Transverse colon (tissue), 4 donors: ENCODE data around the gene PPFIA4. TPM values are rescaled to one million over a fixed set of nuclear protein-coding genes. Genes with fewer than 3 reads are reported as not detected.

Experiments used
- DNase-seq: peaks from one replicate; pipeline ENCODE4 v3.0.0-alpha.2; 2019
- H3K27ac ChIP-seq, 4 donors: fragments of 200-600 bp; sonication (generic); 2 replicates each; pipeline ENCODE4 v1.5.1; 2016 to 2018; ENCODE audit warnings: inconsistent platforms in 4 of 4
- H3K27me3 ChIP-seq: fragments of 200-600 bp; sonication (generic); 2 replicates; pipeline ENCODE4 v1.5.1; 2017; ENCODE audit warnings: inconsistent platforms
- H3K36me3 ChIP-seq, 4 donors: fragments of 200-600 bp; sonication (generic); 2 replicates each; pipeline ENCODE4 v1.5.1; 2017 to 2019; ENCODE audit warnings: inconsistent platforms in 4 of 4
- H3K4me1 ChIP-seq, 4 donors: fragments of 200-600 bp; sonication (generic); 2 replicates each; pipeline ENCODE4 v1.5.1; 2017 to 2020; ENCODE audit warnings: inconsistent platforms in 4 of 4
- H3K4me3 ChIP-seq, 4 donors: fragments of 200-600 bp; sonication (generic); 1 replicate in 1 of 4; 2 replicates in 3 of 4; pipeline versions ENCODE4 v1.5.1 to v1.6.1; 2017 to 2019; ENCODE audit warnings: inconsistent platforms in 4 of 4
- H3K9me3 ChIP-seq, 2 donors: fragments of 200-600 bp; sonication (generic); 2 replicates each; pipeline ENCODE4 v1.5.1; 2017 to 2019; ENCODE audit warnings: inconsistent platforms in 2 of 2
- CTCF ChIP-seq, 5 experiments: fragments of 200-600 bp in 3 of 5; fragments of 450-650 bp in 2 of 5; sonication (generic) in 3 of 5; IDR thresholded peaks; 1 replicate in 2 of 5; 2 replicates in 3 of 5; pipeline ENCODE4 v1.5.1; 2016 to 2017; ENCODE audit warnings: antibody characterized with exemption in 5 of 5, inconsistent platforms in 3 of 5, mild to moderate bottlenecking in 2 of 5, moderate library complexity in 1 of 5
- EP300 ChIP-seq: sonication (generic); formaldehyde crosslinking; IDR thresholded peaks from one replicate; pipeline ENCODE4 v1.6.1; 2017; ENCODE audit warnings: antibody characterized with exemption, low read depth
- POLR2A ChIP-seq: fragments of 450-650 bp; IDR thresholded peaks from one replicate; pipeline ENCODE4 v1.6.1; 2016; ENCODE audit warnings: antibody characterized with exemption, mild to moderate bottlenecking, moderate library complexity
- POLR2AphosphoS5 ChIP-seq, 3 donors: sonication (generic); formaldehyde crosslinking; IDR thresholded peaks; one replicate each; pipeline ENCODE4 v1.6.1; 2016; ENCODE audit warnings: antibody characterized with exemption in 3 of 3
- WGBS, 2 donors: methylation state at CpG; one replicate each; pipeline ENCODE4 v1.1.5; 2018; ENCODE audit warnings: low coverage in 1 of 2; 5-methylcytosine and 5-hydroxymethylcytosine counted together
- in situ Hi-C, 4 donors: fragments of 200-750 bp; cut with MboI; loops; one replicate each; pipeline versions ENCODE4 v1.15.0 to v1.15.1; 2017; ENCODE audit warnings: low sequenced_read_pairs in 3 of 4, low pct_ligation_motif_present in 1 of 4, low pct_unique_long_range_greater_than_20kb in 1 of 4
- intact Hi-C: fragments of 100-400 bp; cut with DNase I; formaldehyde crosslinking; loops from one replicate; pipeline ENCODE4 v1.15.1; 2023; ENCODE audit warnings: low total_unique reads
- total RNA-seq, 4 donors: library from RNA; depleted of rRNA; stranded (reverse); fragments of >200 nt; gene quantifications; one replicate each; pipeline ENCODE4 v1.1.0, GENCODE V29; 2016

The PPFIA4 gene
- total RNA-seq, 4 donors from 2014 or later = 0.41 to 1.1 (median 0.48) TPM; not detected in 1

GRCh38 chr1:203056012-203056411 lies 29.7 kb downstream of the PPFIA4 start:
- no peaks in the 10 kb centered on the region for H3K9me3 ChIP-seq
- intact Hi-C loops = no loop called here
- H3K27me3 ChIP-seq = no peaks in the 10 kb centered on the region
- in situ Hi-C loops = no loop called here
- WGBS, 2 donors = 90% methylated on average over 7 of the region's 7 CpGs; no CpG with 5 or more reads in 1 of the 2 donors
- DNase-seq = no peak
- H3K27ac ChIP-seq = no peak overlapping the region
- no peaks in the 10 kb centered on the region for H3K36me3 ChIP-seq
- no peak overlapping the region for H3K4me3 ChIP-seq
- TF ChIP-seq CTCF (IDR thresholded peaks at IDR 0.05) (no peak), EP300 (no peak), POLR2AphosphoS5 (IDR thresholded peaks at IDR 0.05) (no peak), POLR2A (no peak)
- H3K4me1 ChIP-seq = peaks cover 0 to 8% (median 0%) of the 10 kb centered on the region in 4 donors

- Histone ChIP-seq H3K36me3 (no peaks in the 10 kb centered on the region), H3K4me3 (no peak overlapping the region), H3K27ac (no peak overlapping the region), H3K9me3 (no peaks in the 10 kb centered on the region), H3K27me3 (no peaks in the 10 kb centered on the region), H3K4me1 (peaks cover 0 to 8% (median 0%) of the 10 kb centered on the region in 4 donors)
- in situ Hi-C loops = no loop called here
- intact Hi-C loops = no loop called here
- TF ChIP-seq POLR2A (no peak), POLR2AphosphoS5 (IDR thresholded peaks at IDR 0.05) (no peak), CTCF (IDR thresholded peaks at IDR 0.05) (no peak), EP300 (no peak)
- WGBS, 2 donors = 91% methylated on average over 6 of the region's 6 CpGs; no CpG with 5 or more reads in 1 of the 2 donors
- no peak for DNase-seq
These were observed 30.2 kb downstream of the PPFIA4 start for GRCh38 chr1:203056516-203056915.

GRCh38 chr1:203057911-203058675 lies 31.8 kb downstream of the PPFIA4 start:
- H3K4me3 ChIP-seq = no peak overlapping the region
- no peaks in the 10 kb centered on the region for H3K9me3 ChIP-seq
- peaks cover 0 to 8% (median 0%) of the 10 kb centered on the region in 4 donors for H3K4me1 ChIP-seq
- no peak for DNase-seq
- intact Hi-C loops (no loop called here), in situ Hi-C loops (no loop called here)
- TF ChIP-seq POLR2AphosphoS5 (IDR thresholded peaks at IDR 0.05) = no peak
- TF ChIP-seq CTCF (IDR thresholded peaks at IDR 0.05) = no peak
- TF ChIP-seq POLR2A = no peak
- TF ChIP-seq EP300 = no peak
- no peaks in the 10 kb centered on the region for H3K36me3 ChIP-seq
- H3K27ac ChIP-seq = no peak overlapping the region
- WGBS, 2 donors = 38 to 49% methylated on average over 5 to 10 of the region's 10 CpGs
- H3K27me3 ChIP-seq = no peaks in the 10 kb centered on the region

GRCh38 chr1:203058676-203058935 lies 32.3 kb downstream of the PPFIA4 start:
- 80% methylated on average over 1 of the region's 1 CpG; no CpG with 5 or more reads in 1 of the 2 donors for WGBS, 2 donors

More at GRCh38 chr1:203058676-203058935, 32.3 kb downstream of the PPFIA4 start:
- no peaks in the 10 kb centered on the region for H3K36me3 ChIP-seq
- in situ Hi-C loops = no loop called here
- H3K4me3 ChIP-seq = no peak overlapping the region
- H3K27ac ChIP-seq = no peak overlapping the region
- H3K4me1 ChIP-seq = peaks cover 0 to 8% (median 0%) of the 10 kb centered on the region in 4 donors
- H3K27me3 ChIP-seq = no peaks in the 10 kb centered on the region
- TF ChIP-seq CTCF (IDR thresholded peaks at IDR 0.05) (no peak), POLR2A (no peak), POLR2AphosphoS5 (IDR thresholded peaks at IDR 0.05) (no peak), EP300 (no peak)
- DNase-seq = no peak
- H3K9me3 ChIP-seq = no peaks in the 10 kb centered on the region
- intact Hi-C loops = no loop called here
